ENCODE data around the gene CPNE4.
"Not testable (repeated sequence)": the region's sequence is repeated elsewhere in the genome, so short reads cannot be mapped to it uniquely, and the experiment has no call there.

The CPNE4 gene

GRCh38 chr3:131960324-131960723, 74.5 kb downstream of the CPNE4 start:
- no peak for DNase-seq (ENCODE audit: low read depth in 2 of 2)

- DNase-seq (ENCODE audit: low read depth in 2 of 2) = no peak
These were observed 76.8 kb downstream of the CPNE4 start for GRCh38 chr3:131957980-131958379.

DNA sequence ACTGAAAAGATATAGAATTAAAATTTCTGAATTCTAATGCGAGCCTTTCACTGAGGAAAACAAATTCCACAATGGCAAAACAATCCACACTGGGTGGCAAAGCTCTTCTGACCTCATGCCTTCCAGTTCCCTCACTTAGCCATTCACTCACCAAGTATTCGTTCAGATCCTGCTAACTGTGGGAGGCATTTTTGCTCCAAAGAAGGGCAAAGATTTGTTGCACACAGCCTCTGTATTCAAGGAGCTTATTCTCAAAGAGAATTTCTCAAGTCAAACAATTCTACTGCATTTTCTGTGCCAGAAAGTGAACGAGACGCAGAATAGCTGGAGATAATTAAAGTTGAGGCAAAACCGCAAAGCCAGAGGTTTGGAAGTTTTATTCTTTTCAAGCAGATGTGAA, 77.3 kb downstream of the CPNE4 start:
- no peak for DNase-seq (ENCODE audit: low read depth in 2 of 2)

GRCh38 chr3:131948806-131949205, 86.0 kb downstream of the CPNE4 start:
- no peak for DNase-seq (ENCODE audit: low read depth in 2 of 2)

GRCh38 chr3:131944676-131945075, 90.1 kb downstream of the CPNE4 start:
- no peak for DNase-seq (ENCODE audit: low read depth in 2 of 2)

DNA sequence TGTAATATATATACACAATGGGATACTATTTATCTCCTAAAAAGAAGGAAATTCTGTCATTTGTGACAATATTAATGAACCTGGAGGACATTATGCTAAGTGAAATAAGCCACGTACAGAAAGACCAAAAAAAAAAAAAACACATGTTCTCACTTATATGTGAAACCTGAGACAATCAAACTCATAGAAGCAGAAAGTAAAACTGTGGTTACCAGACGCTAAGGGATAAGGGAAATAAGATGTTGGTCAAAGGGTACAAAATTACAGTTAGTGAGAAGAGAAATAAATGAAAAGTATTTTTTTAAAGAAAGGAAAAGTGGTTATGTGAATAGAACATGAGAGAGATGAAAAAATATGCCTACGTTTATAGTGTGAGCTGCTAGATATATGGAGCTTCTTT, 101.1 kb downstream of the CPNE4 start:
- DNase-seq (ENCODE audit: low read depth in 2 of 2) = no peak

DNA sequence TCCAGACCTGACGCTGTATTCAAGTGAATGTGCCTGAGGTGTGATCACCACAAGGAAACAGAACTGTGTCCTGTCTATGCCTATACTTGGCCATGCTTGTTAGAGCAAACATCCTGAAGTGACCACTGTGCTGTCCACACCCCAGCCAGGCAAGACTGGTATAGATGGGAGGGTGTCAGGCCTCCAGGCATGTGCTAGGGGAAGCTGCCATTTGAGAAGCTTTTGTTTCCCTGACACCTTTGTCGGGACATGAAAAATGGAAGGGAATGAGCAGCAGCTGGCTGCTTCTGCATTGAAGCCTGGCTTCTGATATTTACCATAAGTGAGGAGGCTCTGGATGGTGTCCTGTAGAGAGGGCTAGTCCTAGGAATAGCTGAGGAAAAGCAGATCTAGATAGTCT, 106.2 kb downstream of the CPNE4 start:
- no peak for DNase-seq (ENCODE audit: low read depth in 2 of 2)

DNA sequence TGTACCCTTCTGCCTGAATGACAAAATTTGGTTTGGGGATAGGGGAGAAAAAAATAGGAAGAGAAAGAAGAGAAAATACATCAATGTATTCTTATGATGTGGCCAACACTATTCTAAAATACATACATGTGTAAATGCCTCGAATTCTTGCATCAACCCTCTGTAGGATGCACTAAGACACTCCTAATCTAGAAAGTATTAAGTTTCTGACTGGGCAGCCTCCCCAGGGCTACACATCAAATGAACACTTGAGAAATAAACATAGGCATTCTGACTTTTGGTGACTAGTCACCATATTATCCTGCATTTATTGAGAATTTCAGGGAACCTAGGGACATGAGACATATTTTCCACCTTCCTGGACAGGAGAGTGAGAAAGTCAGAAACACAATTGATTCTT, 109.2 kb downstream of the CPNE4 start:
- no peak for DNase-seq (ENCODE audit: low read depth in 2 of 2)

DNA sequence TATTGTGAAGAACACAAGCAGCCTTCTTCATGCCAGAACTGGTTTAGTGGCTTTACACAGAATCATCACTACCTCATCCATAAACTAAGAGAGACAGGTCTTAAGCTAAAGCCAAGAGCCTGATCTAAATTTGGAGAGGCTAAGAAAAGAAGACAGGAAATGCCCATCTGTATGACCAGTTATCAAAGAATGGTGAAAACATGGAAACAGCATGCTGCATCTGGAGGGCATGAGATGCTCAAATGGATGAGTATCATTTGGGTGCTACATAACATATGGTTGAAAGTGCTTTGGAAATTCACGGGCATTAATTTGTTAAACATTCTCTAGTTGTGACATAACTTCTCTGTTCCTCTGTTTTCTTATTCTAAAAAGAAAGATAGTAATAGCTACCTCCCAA, 112.5 kb downstream of the CPNE4 start:
- DNase-seq (ENCODE audit: low read depth in 2 of 2) = no peak

GRCh38 chr3:131917006-131917405, 117.8 kb downstream of the CPNE4 start:
- no peak for DNase-seq (ENCODE audit: low read depth in 2 of 2)

- DNase-seq (ENCODE audit: low read depth in 2 of 2) = no peak
These were observed 120.6 kb downstream of the CPNE4 start for GRCh38 chr3:131914090-131914691.

DNA sequence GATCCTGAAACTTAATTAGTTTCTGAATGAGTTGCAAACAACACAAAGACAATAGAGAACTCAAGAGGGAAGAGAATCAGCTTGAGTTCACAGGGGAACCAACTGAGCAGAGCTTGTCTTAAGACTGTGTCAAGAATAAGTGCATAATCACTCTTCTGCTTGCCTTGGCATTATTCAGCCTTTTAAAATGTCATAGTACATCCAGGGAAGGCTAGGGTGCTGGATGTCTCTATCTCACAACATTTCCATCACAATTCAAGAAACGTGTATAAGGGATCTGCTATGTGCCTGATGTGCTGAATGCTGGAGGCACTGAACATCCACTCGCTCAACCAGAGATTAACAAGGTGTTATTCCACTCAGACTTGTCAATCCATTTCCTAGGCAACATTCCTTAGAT, 122.6 kb downstream of the CPNE4 start:
- DNase-seq (ENCODE audit: low read depth in 2 of 2) = no peak

DNA sequence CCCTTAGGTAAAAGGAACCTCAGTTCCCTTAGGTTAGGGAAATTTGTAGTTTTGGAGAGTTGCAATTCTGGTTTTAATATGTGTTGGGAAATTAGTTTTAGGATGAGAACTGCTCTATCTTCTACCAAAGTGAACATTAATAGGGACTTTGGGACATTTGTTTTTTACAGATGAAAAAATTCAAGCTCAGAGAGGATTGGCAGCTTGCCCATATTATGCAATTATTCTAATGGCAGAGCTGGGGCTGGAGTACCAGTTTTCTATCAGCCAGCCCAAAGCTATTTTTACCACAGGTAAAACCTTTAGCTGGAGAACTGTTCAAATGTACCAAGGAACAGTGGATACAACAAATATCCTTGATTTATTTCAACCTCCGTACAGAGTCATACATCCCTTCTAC, 127.0 kb downstream of the CPNE4 start:
- DNase-seq (ENCODE audit: low read depth in 2 of 2) = no peak

- no peak for DNase-seq (ENCODE audit: low read depth in 2 of 2)
These were observed 130.8 kb downstream of the CPNE4 start for GRCh38 chr3:131903988-131904415.

DNA sequence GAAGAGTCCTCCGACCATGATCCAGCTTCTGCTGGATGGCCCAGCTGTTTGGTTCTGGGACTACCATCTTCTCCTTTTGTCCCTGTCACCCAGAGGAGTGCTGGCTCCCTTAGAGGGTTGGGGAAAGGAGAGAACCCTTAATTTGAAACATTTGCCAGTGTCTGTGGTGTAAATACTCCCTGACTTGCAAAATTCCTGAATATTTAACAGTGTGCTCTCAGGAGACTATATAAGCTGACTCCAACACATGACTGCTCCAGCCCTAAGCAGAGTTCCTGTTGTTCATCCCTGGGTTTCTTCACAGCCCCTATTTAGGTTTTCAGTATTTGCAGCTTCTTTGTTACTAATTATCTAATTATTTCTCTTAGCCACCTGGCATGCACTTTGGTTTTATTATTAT, 133.1 kb downstream of the CPNE4 start:
- no peak for DNase-seq (ENCODE audit: low read depth in 2 of 2)

DNA sequence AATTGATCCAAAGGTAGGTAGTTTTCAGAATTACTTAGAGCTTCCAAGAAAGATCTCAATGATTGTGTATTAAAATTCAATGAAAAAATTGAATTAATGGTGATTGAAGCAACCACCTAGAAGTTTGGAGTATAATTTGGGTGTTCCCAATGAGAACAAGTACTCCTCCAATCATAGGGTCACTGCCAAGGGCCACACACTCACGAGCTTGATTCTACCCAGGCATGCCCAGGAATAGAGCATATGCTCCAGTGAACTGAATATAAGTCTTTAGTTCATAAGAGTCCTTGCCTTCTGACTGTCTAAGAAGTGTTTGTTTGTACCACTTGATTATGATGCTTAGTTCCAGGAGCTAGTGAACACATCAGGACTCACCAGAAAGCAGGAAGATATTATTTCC, 133.9 kb downstream of the CPNE4 start:
- DNase-seq (ENCODE audit: low read depth in 2 of 2) = no peak

DNA sequence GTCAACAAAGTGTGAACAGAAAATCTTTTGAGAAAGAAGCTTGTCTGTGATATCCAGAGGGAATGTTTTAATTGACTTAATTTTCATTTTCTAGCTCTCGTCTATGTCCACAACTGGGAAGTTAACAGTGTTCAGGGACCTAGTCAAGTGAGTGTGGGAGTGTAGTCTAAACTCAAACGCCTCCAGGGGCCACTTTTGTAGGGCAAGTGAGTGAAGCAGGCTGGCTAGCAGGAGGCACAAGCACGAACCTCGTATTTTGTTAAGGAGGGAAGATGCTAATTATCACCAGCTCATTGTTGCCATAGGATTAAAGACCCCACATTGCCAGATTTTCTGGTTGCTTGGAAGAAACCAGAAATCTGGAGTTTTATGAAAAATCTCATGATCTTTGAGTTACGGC, 135.8 kb downstream of the CPNE4 start:
- DNase-seq (ENCODE audit: low read depth in 2 of 2) = no peak

DNA sequence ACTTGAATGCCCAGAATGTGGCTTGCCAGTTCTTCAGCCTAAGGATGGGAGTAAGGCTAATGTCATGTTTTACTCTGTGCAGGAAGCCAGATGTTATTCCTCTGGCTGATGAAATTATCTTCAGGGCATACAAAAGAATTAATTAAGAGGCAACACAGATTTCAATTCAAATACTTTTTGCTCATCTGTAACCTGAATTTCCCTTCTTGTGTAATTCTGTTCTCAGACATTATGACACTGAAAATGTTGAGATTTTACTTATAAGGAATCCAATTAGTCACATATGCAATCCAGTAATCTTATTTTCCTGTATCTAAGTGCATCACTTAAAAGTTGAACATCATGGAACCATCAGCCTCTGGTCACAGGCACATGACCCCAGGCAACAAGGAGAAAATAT, 136.5 kb downstream of the CPNE4 start:
- DNase-seq (ENCODE audit: low read depth in 2 of 2) = no peak

- DNase-seq (ENCODE audit: low read depth in 2 of 2) = no peak
These were observed 138.5 kb downstream of the CPNE4 start for GRCh38 chr3:131896285-131896684.

DNA sequence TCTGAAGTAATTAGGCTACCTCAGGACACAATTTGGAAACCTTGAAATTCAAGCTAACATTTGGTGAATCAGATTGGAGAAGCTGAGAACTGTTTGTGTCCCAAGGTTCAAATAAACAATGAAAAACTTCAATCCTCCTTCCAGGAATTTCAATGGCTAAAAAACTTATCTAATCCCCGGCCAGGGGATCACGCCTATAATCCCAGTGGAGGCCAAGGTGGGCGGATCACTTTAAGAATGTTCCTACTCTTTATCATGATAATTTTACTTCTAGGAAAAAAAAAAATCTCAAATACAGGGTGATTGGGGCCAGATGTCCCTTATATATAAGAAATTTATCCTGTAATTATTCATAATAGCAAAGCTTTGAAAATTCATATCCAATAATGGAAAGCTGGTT, 139.0 kb downstream of the CPNE4 start:
- no peak for DNase-seq (ENCODE audit: low read depth in 2 of 2)

DNA sequence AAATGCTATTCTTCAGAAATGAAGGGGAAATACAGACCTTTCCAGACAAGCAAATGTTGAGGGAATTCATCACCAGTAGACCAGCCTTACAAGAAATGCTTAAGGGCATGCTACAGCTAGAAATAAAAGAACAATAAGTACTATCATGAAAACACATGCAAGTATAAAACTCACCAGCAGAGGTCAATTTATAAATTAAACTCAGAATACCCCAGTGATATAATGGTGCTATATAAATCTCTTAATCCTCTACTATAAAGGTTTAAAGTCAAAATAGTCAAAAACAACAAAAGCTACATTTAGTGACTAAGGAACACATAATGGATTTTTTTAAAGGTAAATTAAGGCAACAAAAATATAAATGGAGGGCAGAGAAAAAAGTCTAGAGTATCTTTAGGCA, 142.5 kb downstream of the CPNE4 start:
- no peak for DNase-seq (ENCODE audit: low read depth in 2 of 2)

DNA sequence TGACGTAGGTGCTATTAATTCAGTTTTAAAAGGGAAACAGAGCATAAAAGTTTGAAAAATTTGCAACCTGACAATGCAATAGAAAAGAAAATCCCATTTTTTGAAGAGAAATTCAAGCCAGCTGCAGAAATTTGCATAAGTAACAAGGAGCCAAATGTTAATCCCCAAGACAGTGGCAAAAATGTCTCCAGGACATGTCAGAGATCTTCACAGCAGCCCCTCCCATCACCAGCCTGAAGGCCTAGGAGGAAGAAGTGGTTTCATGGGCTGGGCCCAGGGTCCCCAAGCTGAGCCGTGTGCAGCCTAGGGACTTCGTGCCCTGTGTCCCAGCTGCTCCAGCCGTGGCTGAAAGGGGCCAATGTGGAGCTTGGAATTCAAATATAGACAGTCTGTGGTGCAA, 148.9 kb downstream of the CPNE4 start:
- DNase-seq (ENCODE audit: low read depth in 2 of 2) = not testable (repeated sequence)

GRCh38 chr3:131883711-131884407, 151.0 kb downstream of the CPNE4 start:
- DNase-seq (ENCODE audit: low read depth in 2 of 2) = no peak

DNA sequence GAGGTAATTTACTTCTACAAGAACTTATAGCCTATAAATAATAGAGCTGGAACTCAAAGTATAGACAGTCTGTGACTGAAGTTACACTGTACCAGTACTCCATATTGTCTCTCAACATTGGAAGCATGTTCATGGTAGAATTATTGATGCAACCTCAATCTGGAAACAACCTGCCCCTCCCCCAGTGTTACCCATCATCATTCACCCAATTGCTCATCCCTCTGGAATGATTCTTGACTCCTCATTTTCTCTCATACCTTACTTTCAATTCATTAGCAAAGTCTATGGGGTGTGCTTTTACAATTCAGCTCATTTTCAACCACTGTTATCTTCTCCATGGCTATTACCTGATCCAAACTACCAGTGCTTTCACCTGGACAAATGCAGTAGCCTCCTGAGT, 151.7 kb downstream of the CPNE4 start:
- no peak for DNase-seq (ENCODE audit: low read depth in 2 of 2)

All from stimulated activated CD8-positive, alpha-beta memory T cell treated with anti-CD3 and anti-CD28 coated beads, Interleukin-15, amount 100 ng/mL, for 48 hours (primary cell).